Endodermal cell (in vitro differentiated cells): Measurements from ENCODE around the gene PDE8B. TPM values are rescaled to one million over a fixed set of nuclear protein-coding genes. Genes with fewer than 3 reads are reported as not detected.

ENCODE experiments used
- DNase-seq: peaks from one replicate; pipeline ENCODE4 v3.0.0-alpha.2; 2017
- H3K27ac ChIP-seq: 2 replicates; pipeline ENCODE4 v1.5.1; 2013; ENCODE audit warnings: mild to moderate bottlenecking, low read depth, low read length, moderate library complexity
- H3K27me3 ChIP-seq: 2 replicates; pipeline ENCODE4 v1.6.1; 2013; ENCODE audit warnings: mild to moderate bottlenecking, low read length, moderate library complexity; ENCODE audit not compliant: insufficient read depth, control insufficient read depth, poor library complexity, severe bottlenecking
- H3K36me3 ChIP-seq: 2 replicates; pipeline ENCODE4 v1.7.0; 2013; ENCODE audit warnings: mild to moderate bottlenecking, low read length, moderate library complexity; ENCODE audit not compliant: control insufficient read depth, insufficient read depth
- H3K4me1 ChIP-seq: one replicate; pipeline ENCODE4 v1.7.0; 2013; ENCODE audit warnings: low read length; ENCODE audit not compliant: control insufficient read depth, insufficient read depth
- H3K4me3 ChIP-seq: 2 replicates; pipeline ENCODE4 v1.5.1; 2013; ENCODE audit warnings: mild to moderate bottlenecking, low read length, moderate library complexity
- H3K9ac ChIP-seq: 2 replicates; pipeline ENCODE4 v1.6.1; 2013; ENCODE audit warnings: mild to moderate bottlenecking, low read length, moderate library complexity; ENCODE audit not compliant: poor library complexity, severe bottlenecking; ENCODE audit errors: extremely low read depth
- H3K9me3 ChIP-seq: 2 replicates; pipeline ENCODE4 v1.6.1; 2013; ENCODE audit warnings: mild to moderate bottlenecking, low read length, moderate library complexity; ENCODE audit not compliant: control insufficient read depth
- H3K27ac Mint-ChIP-seq: 2 replicates; pipeline ENCODE4 v1.8.0; 2020; ENCODE audit warnings: mixed read lengths
- H3K27me3 Mint-ChIP-seq: 2 replicates; pipeline ENCODE4 v1.8.0; 2021; ENCODE audit warnings: mild to moderate bottlenecking, mixed read lengths; ENCODE audit not compliant: insufficient read depth
- H3K36me3 Mint-ChIP-seq: 2 replicates; pipeline ENCODE4 v1.8.0; 2020; ENCODE audit warnings: low read depth, mixed read lengths
- H3K4me1 Mint-ChIP-seq: 2 replicates; pipeline ENCODE4 v1.8.0; 2020; ENCODE audit warnings: mixed read lengths
- H3K4me3 Mint-ChIP-seq: 2 replicates; pipeline ENCODE4 v1.8.0; 2020; ENCODE audit warnings: mild to moderate bottlenecking, moderate library complexity, mixed read lengths
- H3K9me3 Mint-ChIP-seq: 2 replicates; pipeline ENCODE4 v1.8.0; 2020; ENCODE audit warnings: mild to moderate bottlenecking, mixed read lengths
- CTCF ChIP-seq: fragments of 200-600 bp; sonication (generic); conservative IDR thresholded peaks from 2 replicates; pipeline ENCODE4 v1.5.0; 2021; ENCODE audit warnings: antibody characterized with exemption, mild to moderate bottlenecking
- WGBS, 2 experiments: methylation state at CpG; one replicate each; pipeline versions ENCODE4 v1.1.5 to v1.1.7; 2013; ENCODE audit warnings: missing lambda C conversion rate in 2 of 2, mixed read lengths in 1 of 2; ENCODE audit not compliant: insufficient coverage in 1 of 2, insufficient read length in 1 of 2; 5-methylcytosine and 5-hydroxymethylcytosine counted together
- total RNA-seq, 2 donors: library from RNA; stranded (reverse); fragmentation: NEBNext Ultra II Directional in 1 of 2; extraction: Animal tissue kit (Norgen Biotek cat#: 25700) in 1 of 2; gene quantifications; 2 replicates in 1 of 2; 3 replicates in 1 of 2; pipeline ENCODE4 v1.2.1, GENCODE V29; 2021

PDE8B gene
- total RNA-seq, 2 donors from 2014 or later: 0.20 to 0.51 TPM

- Mint-ChIP-seq H3K36me3 (peaks cover 34% of the 10 kb centered on the region), H3K27me3 (no peaks in the 10 kb centered on the region), H3K4me1 (no peaks in the 10 kb centered on the region), H3K4me3 (no peak overlapping the region), H3K9me3 (peaks cover 11% of the 10 kb centered on the region), H3K27ac (no peak overlapping the region)
- Histone ChIP-seq H3K4me1 (no peaks in the 10 kb centered on the region), H3K4me3 (no peak overlapping the region), H3K27me3 (no peaks in the 10 kb centered on the region), H3K27ac (no peak overlapping the region), H3K9ac (no peak overlapping the region), H3K36me3 (peaks cover 38% of the 10 kb centered on the region), H3K9me3 (peaks cover 6% of the 10 kb centered on the region)
- DNase-seq: no peak
- TF ChIP-seq CTCF: no peak
- 90% methylated on average over 1 of the region's 1 CpG; no CpG with 5 or more reads in 1 of the 2 experiments for WGBS, 2 experiments
Measured at GRCh38 chr5:77443670-77444069, 233.2 kb downstream of the PDE8B start.

DNA sequence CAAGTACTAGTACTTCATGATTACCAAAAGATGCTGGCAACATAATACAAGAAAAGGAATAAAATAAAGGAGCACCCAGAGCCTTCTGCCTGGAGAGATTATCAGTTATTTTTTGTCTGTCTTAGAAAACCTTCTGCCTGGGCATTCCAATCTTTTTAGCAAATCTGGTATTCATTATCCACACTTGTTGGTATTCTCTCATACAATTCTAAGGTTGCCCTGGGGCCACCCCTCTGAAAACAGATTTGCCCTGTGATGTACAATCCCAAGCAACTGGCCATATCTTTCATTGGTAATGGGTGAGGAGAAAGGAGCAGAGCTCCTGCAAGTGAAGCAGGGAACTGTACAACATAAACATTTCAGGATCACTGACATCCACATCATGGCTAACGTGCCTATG, 233.9 kb downstream of the PDE8B start:
- 100% methylated on average over 1 of the region's 1 CpG; no CpG with 5 or more reads in 1 of the 2 experiments for WGBS, 2 experiments

DNA sequence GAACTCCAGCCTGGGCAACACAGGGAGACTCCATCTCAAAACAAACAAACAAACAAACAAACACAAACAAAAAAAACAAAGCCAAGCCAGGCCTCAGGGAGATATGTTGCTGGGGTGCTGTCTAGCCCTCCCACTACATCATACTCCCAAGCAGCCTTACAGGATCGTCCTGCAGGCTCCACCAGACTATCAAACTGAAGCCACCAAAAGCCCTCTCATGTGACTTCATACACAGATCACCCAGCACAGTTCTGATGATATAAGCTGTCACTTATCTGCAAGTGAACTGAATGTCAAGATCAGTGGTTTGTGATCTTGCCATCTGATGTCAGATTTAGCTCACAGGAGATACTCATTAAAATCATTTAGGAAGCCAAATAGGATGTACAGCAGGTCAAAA, 238.4 kb downstream of the PDE8B start:
- Mint-ChIP-seq H3K4me3 (no peak overlapping the region), H3K27ac (no peak overlapping the region), H3K4me1 (no peaks in the 10 kb centered on the region), H3K9me3 (peaks cover 11% of the 10 kb centered on the region), H3K36me3 (peaks cover 57% of the 10 kb centered on the region), H3K27me3 (no peaks in the 10 kb centered on the region)
- H3K4me3 ChIP-seq: no peak overlapping the region
- no peak for TF ChIP-seq CTCF
- no peaks in the 10 kb centered on the region for H3K4me1 ChIP-seq
- no peak overlapping the region for H3K9ac ChIP-seq
- no peak for DNase-seq
- no peak overlapping the region for H3K27ac ChIP-seq
- WGBS, 2 experiments: 96% methylated on average over 1 of the region's 1 CpG; no CpG with 5 or more reads in 1 of the 2 experiments
- peaks cover 6% of the 10 kb centered on the region for H3K9me3 ChIP-seq
- peaks cover 65% of the 10 kb centered on the region for H3K36me3 ChIP-seq
- H3K27me3 ChIP-seq: no peaks in the 10 kb centered on the region

More for the DNA sequence above, 233.9 kb downstream of the PDE8B start:
- Histone ChIP-seq H3K9ac (no peak overlapping the region), H3K9me3 (peaks cover 6% of the 10 kb centered on the region), H3K36me3 (peaks cover 45% of the 10 kb centered on the region), H3K27me3 (no peaks in the 10 kb centered on the region), H3K27ac (no peak overlapping the region), H3K4me1 (no peaks in the 10 kb centered on the region), H3K4me3 (no peak overlapping the region)
- no peak for DNase-seq
- no peak for TF ChIP-seq CTCF
- Mint-ChIP-seq H3K9me3 (peaks cover 11% of the 10 kb centered on the region), H3K4me3 (no peak overlapping the region), H3K36me3 (peaks cover 41% of the 10 kb centered on the region), H3K27ac (no peak overlapping the region), H3K4me1 (no peaks in the 10 kb centered on the region), H3K27me3 (no peaks in the 10 kb centered on the region)
